GM12873 (cell line): Measurements from ENCODE around the gene VSIG10L2.

Experiments used
- CTCF ChIP-seq: IDR thresholded peaks from 2 replicates; pipeline ENCODE4 v1.5.1; 2012; ENCODE audit warnings: low read depth, mild to moderate bottlenecking, moderate library complexity, low read length, control low read depth; ENCODE audit not compliant: insufficient read depth; ENCODE audit errors: missing control alignments

The VSIG10L2 gene

GRCh38 chr11:125924384-125925007, 21.3 kb upstream of the VSIG10L2 start:
- no peak for TF ChIP-seq CTCF

GRCh38 chr11:125925247-125925740, 20.6 kb upstream of the VSIG10L2 start:
- TF ChIP-seq CTCF, result no peak

- TF ChIP-seq CTCF, result no peak
Observed at GRCh38 chr11:125925804-125926203, 20.0 kb upstream of the VSIG10L2 start.

- TF ChIP-seq CTCF, result no peak
Observed at GRCh38 chr11:125926682-125927081, 19.2 kb upstream of the VSIG10L2 start.

GRCh38 chr11:125929445-125930075, 16.3 kb upstream of the VSIG10L2 start:
- no peak for TF ChIP-seq CTCF

- no peak for TF ChIP-seq CTCF
Observed at GRCh38 chr11:125930076-125930450, 15.8 kb upstream of the VSIG10L2 start.

GRCh38 chr11:125931116-125931515, 14.7 kb upstream of the VSIG10L2 start:
- TF ChIP-seq CTCF, result no peak
